Measurements from ENCODE around the gene OR11H7. TPM values are rescaled to one million over a fixed set of nuclear protein-coding genes. Genes with fewer than 3 reads are reported as not detected.
"Not testable (repeated sequence)": the region's sequence is repeated elsewhere in the genome, so short reads cannot be mapped to it uniquely, and the experiment has no call there.

OR11H7 gene
- total RNA-seq, 4 donors from 2014 or later, result not detected

DNA sequence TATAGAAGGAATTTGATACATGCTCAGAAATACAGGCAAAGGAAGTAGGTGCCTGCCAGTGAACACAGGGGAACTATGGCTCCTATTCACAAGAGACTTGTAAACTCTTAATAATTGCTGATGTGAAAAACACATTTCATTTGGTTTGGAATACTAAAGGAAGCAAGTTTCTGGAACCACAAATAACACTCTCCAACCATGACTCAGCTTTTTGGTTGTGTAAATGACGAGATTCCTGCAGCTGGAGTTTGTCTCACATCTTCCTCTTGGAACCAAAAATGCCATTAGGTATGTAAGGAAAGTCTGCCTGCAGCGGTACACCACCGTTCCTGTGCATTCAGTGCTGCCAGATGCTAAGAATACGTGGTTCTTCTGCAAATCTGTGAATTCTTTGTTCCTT, 9.7 kb upstream of the OR11H7 start:
- Histone ChIP-seq H3K36me3 (no peaks in the 10 kb centered on the region), H3K4me1 (no peaks in the 10 kb centered on the region), H3K9me3 (peaks cover 0 to 11% (median 8%) of the 10 kb centered on the region in 4 donors), H3K4me3 (no peak overlapping the region), H3K27me3 (no peaks in the 10 kb centered on the region), H3K27ac (replicated peaks in 1 of 4) (no peak overlapping the region)
- TF ChIP-seq POLR2A (IDR thresholded peaks at IDR 0.05; ENCODE audit: low read depth) (no peak), EP300 (IDR thresholded peaks at IDR 0.05) (no peak), POLR2AphosphoS5 (IDR thresholded peaks at IDR 0.05) (no peak), CTCF (IDR thresholded peaks at IDR 0.05) (no peak)
- 47% methylated on average over 4 of the region's 4 CpGs for WGBS
- no peak for DNase-seq (ENCODE audit: extremely low spot score)
- intact Hi-C loops (cut with DNase I), result no loop called here

GRCh38 chr14:20223410-20223809, 5.4 kb upstream of the OR11H7 start, which contains the start of gene OR11H6:
Gene OR11H6 (plus strand): TSS chr14:20223710. CDS start chr14:20223710, 0 bp downstream.
- WGBS, result 46% methylated on average over 2 of the region's 2 CpGs
- Histone ChIP-seq H3K36me3 (no peaks in the 10 kb centered on the region), H3K9me3 (no peaks in the 10 kb centered on the region), H3K4me1 (no peaks in the 10 kb centered on the region), H3K27ac (replicated peaks in 1 of 4) (no peak within 1 kb of the TSS), H3K4me3 (no peak within 1 kb of the TSS), H3K27me3 (no peaks in the 10 kb centered on the region)
- intact Hi-C loops (cut with DNase I), result no loop called here
- no peak for TF ChIP-seq EP300 (IDR thresholded peaks at IDR 0.05)
- no peak for TF ChIP-seq CTCF (IDR thresholded peaks at IDR 0.05)
- no peak for TF ChIP-seq POLR2A (IDR thresholded peaks at IDR 0.05; ENCODE audit: low read depth)
- no peak for DNase-seq (ENCODE audit: extremely low spot score)

DNA sequence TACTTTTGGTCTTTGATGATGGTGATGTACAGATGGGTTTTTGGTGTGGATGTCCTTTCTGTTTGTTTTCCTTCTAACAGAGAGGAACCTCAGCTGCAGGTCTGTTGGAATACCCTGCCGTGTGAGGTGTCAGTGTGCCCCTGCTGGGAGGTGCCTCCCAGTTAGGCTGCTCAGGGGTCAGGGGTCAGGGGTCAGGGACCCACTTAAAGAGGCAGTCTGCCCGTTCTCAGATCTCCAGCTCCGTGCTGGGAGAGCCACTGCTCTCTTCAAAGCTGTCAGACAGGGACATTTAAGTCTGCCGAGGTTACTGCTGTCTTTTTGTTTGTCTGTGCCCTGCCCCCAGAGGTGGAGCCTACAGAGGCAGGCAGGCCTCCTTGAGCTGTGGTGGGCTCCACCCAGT, 6.6 kb downstream of the OR11H7 start:
- H3K27ac ChIP-seq (replicated peaks in 1 of 4); H3K36me3 ChIP-seq; H3K9me3 ChIP-seq; intact Hi-C loops (cut with DNase I); H3K4me3 ChIP-seq; H3K4me1 ChIP-seq; DNase-seq (ENCODE audit: extremely low spot score); H3K27me3 ChIP-seq: not testable (repeated sequence)
- WGBS, result no CpG with 5 or more reads among the region's 4 CpGs

GRCh38 chr14:20247646-20248246, 19.0 kb downstream of the OR11H7 start:
- no peak overlapping the region for H3K4me3 ChIP-seq

GRCh38 chr14:20262642-20263128, 33.9 kb downstream of the OR11H7 start:
- intact Hi-C loops (cut with DNase I), result no loop called here
- H3K27me3 ChIP-seq, result no peaks in the 10 kb centered on the region
- no peaks in the 10 kb centered on the region for H3K36me3 ChIP-seq
- no peak for TF ChIP-seq POLR2AphosphoS5 (IDR thresholded peaks at IDR 0.05)
- TF ChIP-seq CTCF (IDR thresholded peaks at IDR 0.05), result no peak
- TF ChIP-seq EP300 (IDR thresholded peaks at IDR 0.05), result no peak
- TF ChIP-seq POLR2A (IDR thresholded peaks at IDR 0.05; ENCODE audit: low read depth), result no peak
- no peaks in the 10 kb centered on the region for H3K9me3 ChIP-seq
- DNase-seq (ENCODE audit: extremely low spot score), result no peak
- 53% methylated on average over 3 of the region's 3 CpGs for WGBS
- H3K27ac ChIP-seq (replicated peaks in 1 of 4), result no peak overlapping the region
- H3K4me1 ChIP-seq, result no peaks in the 10 kb centered on the region
- H3K4me3 ChIP-seq, result no peak overlapping the region

More at GRCh38 chr14:20247646-20248246, 19.0 kb downstream of the OR11H7 start:
- DNase-seq (ENCODE audit: extremely low spot score), result peak; percentile 42
- intact Hi-C loops (cut with DNase I), result no loop called here
- no peak overlapping the region for H3K27ac ChIP-seq (replicated peaks in 1 of 4)
- H3K9me3 ChIP-seq, result peaks cover 0 to 14% (median 8%) of the 10 kb centered on the region in 4 donors
- WGBS, result 73% methylated on average over 3 of the region's 3 CpGs
- TF ChIP-seq EP300 (IDR thresholded peaks at IDR 0.05), result no peak
- TF ChIP-seq POLR2A (IDR thresholded peaks at IDR 0.05; ENCODE audit: low read depth), result no peak
- no peak for TF ChIP-seq CTCF (IDR thresholded peaks at IDR 0.05)
- no peak for TF ChIP-seq POLR2AphosphoS5 (IDR thresholded peaks at IDR 0.05)
- no peaks in the 10 kb centered on the region for H3K27me3 ChIP-seq
- H3K4me1 ChIP-seq, result no peaks in the 10 kb centered on the region
- no peaks in the 10 kb centered on the region for H3K36me3 ChIP-seq

- H3K36me3 ChIP-seq; DNase-seq (ENCODE audit: extremely low spot score); H3K4me3 ChIP-seq; H3K27me3 ChIP-seq; H3K4me1 ChIP-seq; H3K27ac ChIP-seq (replicated peaks in 1 of 4); intact Hi-C loops (cut with DNase I); H3K9me3 ChIP-seq: not testable (repeated sequence)
- WGBS, result 95% methylated on average over 5 of the region's 5 CpGs
These were observed 35.6 kb downstream of the OR11H7 start for GRCh38 chr14:20264361-20264760.
